Activated T-helper 2 cell treated with anti-CD3 and anti-CD28 coated beads, Interferon-gamma antibody, Interleukin-2, Interleukin-4, amounts not matched to agents 10 μg/mL and 5 μg/mL and 100 μg/mL, durations not matched to agents 14 hours and 24 hours and 36 hours (primary cell): Measurements from ENCODE around the gene TRPC1. TPM values are rescaled to one million over a fixed set of nuclear protein-coding genes. Genes with fewer than 3 reads are reported as not detected.
"Not testable (repeated sequence)": the region's sequence is repeated elsewhere in the genome, so short reads cannot be mapped to it uniquely, and the experiment has no call there.

ENCODE experiments used
- DNase-seq: peaks from one replicate; pipeline ENCODE4 v3.0.0; 2021; ENCODE audit warnings: low spot score
- H3K27ac Mint-ChIP-seq: one replicate; pipeline ENCODE4 v1.8.0; 2021; ENCODE audit warnings: mixed read lengths
- H3K27me3 Mint-ChIP-seq: one replicate; pipeline ENCODE4 v1.8.0; 2021; ENCODE audit warnings: low read depth, mixed read lengths
- H3K36me3 Mint-ChIP-seq: one replicate; pipeline ENCODE4 v1.8.0; 2021; ENCODE audit warnings: low read depth, mixed read lengths
- H3K4me1 Mint-ChIP-seq: one replicate; pipeline ENCODE4 v1.8.0; 2021; ENCODE audit warnings: low read depth, mixed read lengths
- H3K4me3 Mint-ChIP-seq: one replicate; pipeline ENCODE4 v1.8.0; 2021; ENCODE audit warnings: low read depth, mild to moderate bottlenecking, moderate library complexity, mixed read lengths
- H3K9me3 Mint-ChIP-seq: one replicate; pipeline ENCODE4 v1.8.0; 2021; ENCODE audit warnings: mixed read lengths
- intact Hi-C: fragments of 100-400 bp; cut with micrococcal nuclease; formaldehyde crosslinking; loops from one replicate; pipeline ENCODE4 v1.15.1; 2023
- total RNA-seq: library from RNA; stranded (reverse); gene quantifications from 2 replicates; pipeline ENCODE4 v1.2.3, GENCODE V29; 2022

TRPC1 gene
- total RNA-seq, result 1.4 and 2.5 TPM in 2 replicates

GRCh38 chr3:142723968-142724681 is at the start of gene TRPC1:
Gene TRPC1 (plus strand): TSS chr3:142724034. CDS start chr3:142724560, 526 bp downstream.
- H3K27ac Mint-ChIP-seq, result peak within 1 kb of the TSS; percentile 80
- peaks cover 4% of the 10 kb centered on the region for H3K4me1 Mint-ChIP-seq
- H3K27me3 Mint-ChIP-seq, result peaks cover 56% of the 10 kb centered on the region
- H3K9me3 Mint-ChIP-seq, result peaks cover 9% of the 10 kb centered on the region
- intact Hi-C loops, result loop anchor here (1.0 to 5.0 kb wide), 6 partner anchors 17 to 1248 kb away; partner anchors contain the start of genes ATP1B3, ATR, DIPK2A and PLS1
- DNase-seq, result peak; percentile 76
- peak within 1 kb of the TSS; percentile 86 for H3K4me3 Mint-ChIP-seq
- no peaks in the 10 kb centered on the region for H3K36me3 Mint-ChIP-seq

GRCh38 chr3:142676151-142676550 is 47.7 kb upstream of the TRPC1 start:
- intact Hi-C loops, result no loop called here
- Mint-ChIP-seq H3K27me3 (no peaks in the 10 kb centered on the region), H3K36me3 (no peaks in the 10 kb centered on the region), H3K4me3 (no peak overlapping the region), H3K9me3 (no peaks in the 10 kb centered on the region), H3K4me1 (no peaks in the 10 kb centered on the region), H3K27ac (no peak overlapping the region)
- no peak for DNase-seq

GRCh38 chr3:142680710-142681109 is 43.1 kb upstream of the TRPC1 start:
- Mint-ChIP-seq H3K36me3 (no peaks in the 10 kb centered on the region), H3K27ac (no peak overlapping the region), H3K4me1 (no peaks in the 10 kb centered on the region), H3K4me3 (no peak overlapping the region), H3K9me3 (no peaks in the 10 kb centered on the region), H3K27me3 (no peaks in the 10 kb centered on the region)
- intact Hi-C loops, result no loop called here
- DNase-seq, result no peak

GRCh38 chr3:142690613-142691012 is 33.2 kb upstream of the TRPC1 start:
- Mint-ChIP-seq H3K36me3 (no peaks in the 10 kb centered on the region), H3K4me1 (peaks cover 2% of the 10 kb centered on the region), H3K9me3 (no peaks in the 10 kb centered on the region), H3K4me3 (no peak overlapping the region), H3K27me3 (no peaks in the 10 kb centered on the region), H3K27ac (no peak overlapping the region)
- no peak for DNase-seq
- intact Hi-C loops, result no loop called here

- H3K36me3 Mint-ChIP-seq, result no peaks in the 10 kb centered on the region
- no peak overlapping the region for H3K4me3 Mint-ChIP-seq
- no peak overlapping the region for H3K27ac Mint-ChIP-seq
- no peak for DNase-seq
- H3K9me3 Mint-ChIP-seq, result no peaks in the 10 kb centered on the region
- no peaks in the 10 kb centered on the region for H3K27me3 Mint-ChIP-seq
- intact Hi-C loops, result no loop called here
- H3K4me1 Mint-ChIP-seq, result peaks cover 2% of the 10 kb centered on the region
Observed at GRCh38 chr3:142691527-142691926, 32.3 kb upstream of the TRPC1 start.

GRCh38 chr3:142693136-142693853 is 30.5 kb upstream of the TRPC1 start:
- no peaks in the 10 kb centered on the region for H3K9me3 Mint-ChIP-seq

GRCh38 chr3:142694225-142694624 is 29.6 kb upstream of the TRPC1 start:
- H3K27me3 Mint-ChIP-seq, result no peaks in the 10 kb centered on the region
- H3K36me3 Mint-ChIP-seq, result no peaks in the 10 kb centered on the region
- intact Hi-C loops, result no loop called here
- H3K27ac Mint-ChIP-seq, result no peak overlapping the region
- no peaks in the 10 kb centered on the region for H3K9me3 Mint-ChIP-seq
- DNase-seq, result no peak
- peaks cover 2% of the 10 kb centered on the region for H3K4me1 Mint-ChIP-seq
- H3K4me3 Mint-ChIP-seq, result no peak overlapping the region

More at GRCh38 chr3:142693136-142693853, 30.5 kb upstream of the TRPC1 start:
- peaks cover 2% of the 10 kb centered on the region for H3K4me1 Mint-ChIP-seq
- DNase-seq, result no peak
- no peaks in the 10 kb centered on the region for H3K27me3 Mint-ChIP-seq
- H3K36me3 Mint-ChIP-seq, result no peaks in the 10 kb centered on the region
- H3K4me3 Mint-ChIP-seq, result no peak overlapping the region
- intact Hi-C loops, result no loop called here
- H3K27ac Mint-ChIP-seq, result no peak overlapping the region

GRCh38 chr3:142705198-142705597 is 18.6 kb upstream of the TRPC1 start:
- Mint-ChIP-seq H3K27me3 (no peaks in the 10 kb centered on the region), H3K27ac (no peak overlapping the region), H3K4me1 (peaks cover 10% of the 10 kb centered on the region), H3K36me3 (no peaks in the 10 kb centered on the region), H3K4me3 (no peak overlapping the region), H3K9me3 (no peaks in the 10 kb centered on the region)
- intact Hi-C loops, result no loop called here
- DNase-seq, result no peak

GRCh38 chr3:142706321-142707127 is 17.3 kb upstream of the TRPC1 start:
- Mint-ChIP-seq H3K27me3 (no peaks in the 10 kb centered on the region), H3K4me1 (peaks cover 10% of the 10 kb centered on the region), H3K36me3 (no peaks in the 10 kb centered on the region), H3K9me3 (no peaks in the 10 kb centered on the region), H3K4me3 (no peak overlapping the region), H3K27ac (no peak overlapping the region)
- intact Hi-C loops, result loop anchor here (2.0 kb wide), 1 partner anchor 16 kb away; no protein-coding TSS in a partner anchor
- DNase-seq, result no peak

GRCh38 chr3:142709207-142709606 is 14.6 kb upstream of the TRPC1 start:
- Mint-ChIP-seq H3K36me3 (no peaks in the 10 kb centered on the region), H3K27me3 (peaks cover 2% of the 10 kb centered on the region), H3K9me3 (no peaks in the 10 kb centered on the region), H3K4me3 (no peak overlapping the region), H3K4me1 (peaks cover 10% of the 10 kb centered on the region), H3K27ac (no peak overlapping the region)
- intact Hi-C loops, result no loop called here
- no peak for DNase-seq

- H3K36me3 Mint-ChIP-seq, H3K4me3 Mint-ChIP-seq, intact Hi-C loops, H3K9me3 Mint-ChIP-seq, H3K4me1 Mint-ChIP-seq, H3K27ac Mint-ChIP-seq, DNase-seq: not testable (repeated sequence)
- peaks cover 22% of the 10 kb centered on the region for H3K27me3 Mint-ChIP-seq
Observed at GRCh38 chr3:142714882-142715281, 9.0 kb upstream of the TRPC1 start.

GRCh38 chr3:142716102-142716501 is 7.7 kb upstream of the TRPC1 start:
- no peaks in the 10 kb centered on the region for H3K4me1 Mint-ChIP-seq
- no peak overlapping the region for H3K27ac Mint-ChIP-seq
- no peaks in the 10 kb centered on the region for H3K36me3 Mint-ChIP-seq
- H3K27me3 Mint-ChIP-seq, result peaks cover 32% of the 10 kb centered on the region
- DNase-seq, result no peak
- H3K9me3 Mint-ChIP-seq, result no peaks in the 10 kb centered on the region
- H3K4me3 Mint-ChIP-seq, result no peak overlapping the region
- intact Hi-C loops, result no loop called here
